H1 (cell line): ENCODE data around the gene DNAJB12. TPM values are rescaled to one million over a fixed set of nuclear protein-coding genes. Genes with fewer than 3 reads are reported as not detected.
A peak's percentile ranks its signal among the peaks of the same experiment; 100 is the strongest.

Source experiments
- CTCF ChIA-PET: fragments of 300-600 bp; sonication (Branson Sonifier 250); formaldehyde crosslinking; loops from one replicate; lab custom pipeline; 2021; ENCODE audit not compliant: partially characterized antibody; lab: Charles Lee
- POLR2A ChIA-PET: fragments of 300-600 bp; sonication (Branson Sonifier 250); formaldehyde crosslinking; loops from one replicate; lab custom pipeline; 2021; ENCODE audit warnings: inconsistent platforms; ENCODE audit not compliant: partially characterized antibody; lab: Charles Lee
- DNase-seq, 2 experiments: peaks; one replicate each; pipeline versions ENCODE4 v3.0.0 to v3.0.0-alpha.2; 2010 to 2022; ENCODE audit warnings: low spot score in 2 of 2, low read depth in 1 of 2, mixed read lengths in 1 of 2
- FAIRE-seq: peaks from 2 replicates; lab custom pipeline; 2011; peaks lifted over from hg19 to GRCh38; lab: Jason Lieb, UNC
- H2AFZ ChIP-seq: 2 replicates; pipeline ENCODE4 v1.8.1; 2012; ENCODE audit warnings: low read length, inconsistent platforms
- H2AK5ac ChIP-seq: 2 replicates; pipeline ENCODE4 v1.6.1; 2013; ENCODE audit warnings: low read depth, low read length
- H2BK120ac ChIP-seq: replicated peaks from 2 replicates; pipeline ENCODE3; 2013; ENCODE audit warnings: low read depth, low read length, inconsistent platforms
- H2BK12ac ChIP-seq: 2 replicates; pipeline ENCODE4 v1.6.1; 2013; ENCODE audit warnings: low read depth, low read length
- H2BK15ac ChIP-seq: 2 replicates; pipeline ENCODE4 v1.6.1; 2013; ENCODE audit warnings: low read length
- H2BK20ac ChIP-seq: 2 replicates; pipeline ENCODE4 v1.6.1; 2013; ENCODE audit warnings: low read length
- H2BK5ac ChIP-seq: 2 replicates; pipeline ENCODE4 v1.6.1; 2013; ENCODE audit warnings: low read depth, low read length
- H3K14ac ChIP-seq: 2 replicates; pipeline ENCODE4 v1.6.1; 2013; ENCODE audit warnings: inconsistent platforms; ENCODE audit not compliant: insufficient read length
- H3K18ac ChIP-seq: 2 replicates; pipeline ENCODE4 v1.6.1; 2013; ENCODE audit warnings: low read length; ENCODE audit errors: extremely low read depth
- H3K23ac ChIP-seq: 2 replicates; pipeline ENCODE4 v1.6.1; 2013; ENCODE audit warnings: inconsistent platforms; ENCODE audit not compliant: insufficient read length
- H3K23me2 ChIP-seq: 2 replicates; pipeline ENCODE4 v1.6.1; 2013; ENCODE audit warnings: low read depth, low read length
- H3K27ac ChIP-seq: 2 replicates; pipeline ENCODE4 v1.6.1; 2011; ENCODE audit warnings: low read depth, low read length, inconsistent platforms
- H3K27me3 ChIP-seq, 4 experiments: replicated peaks in 1 of 4; 1 replicate in 1 of 4; 2 replicates in 3 of 4; pipeline versions ENCODE4 v1.6.1 to v1.8.1; 2011 to 2013; ENCODE audit warnings: low read length in 3 of 4, mild to moderate bottlenecking in 3 of 4, inconsistent platforms in 2 of 4, mixed read lengths in 2 of 4, moderate library complexity in 1 of 4; ENCODE audit not compliant: control insufficient read depth in 3 of 4, insufficient read depth in 3 of 4; ENCODE audit errors: extremely low read depth in 1 of 4
- H3K36me3 ChIP-seq, 4 experiments: 2 replicates each; pipeline versions ENCODE4 v1.6.1 to v1.8.1; 2011 to 2013; ENCODE audit warnings: mild to moderate bottlenecking in 4 of 4, low read length in 3 of 4, moderate library complexity in 2 of 4, control low read depth in 1 of 4, inconsistent platforms in 1 of 4; ENCODE audit not compliant: insufficient read depth in 4 of 4, control insufficient read depth in 2 of 4
- H3K4ac ChIP-seq: replicated peaks from 2 replicates; pipeline ENCODE3; 2013; ENCODE audit warnings: low read length, low read depth, mixed read lengths, inconsistent platforms; ENCODE audit not compliant: insufficient read length
- H3K4me1 ChIP-seq, 4 experiments: replicated peaks in 1 of 4; 1 replicate in 1 of 4; 2 replicates in 3 of 4; pipeline versions ENCODE4 v1.6.1 to v1.8.1; 2011 to 2013; ENCODE audit warnings: low read length in 3 of 4, inconsistent platforms in 2 of 4, mixed read lengths in 1 of 4; ENCODE audit not compliant: insufficient read depth in 4 of 4, control insufficient read depth in 3 of 4
- H3K4me2 ChIP-seq, 2 experiments: 2 replicates each; pipeline versions ENCODE4 v1.6.1 to v1.8.1; 2011 to 2013; ENCODE audit warnings: low read depth in 2 of 2, low read length in 2 of 2, control low read depth in 1 of 2, inconsistent platforms in 1 of 2, mild to moderate bottlenecking in 1 of 2; ENCODE audit not compliant: insufficient read depth in 1 of 2
- H3K4me3 ChIP-seq, 4 experiments: fragments of 200-600, 300-600 bp in 1 of 4; sonication (generic), shearing (Covaris generic), sonication (Bioruptor Twin) in 1 of 4; 2 replicates each; pipeline versions ENCODE4 v1.5.1 to v1.8.1; 2011 to 2016; ENCODE audit warnings: low read length in 4 of 4, low read depth in 3 of 4, control low read depth in 2 of 4, inconsistent platforms in 2 of 4, mild to moderate bottlenecking in 2 of 4, mixed read lengths in 1 of 4, moderate library complexity in 1 of 4; ENCODE audit not compliant: insufficient read depth in 2 of 4; ENCODE audit errors: extremely low read depth in 1 of 4
- H3K56ac ChIP-seq: replicated peaks from 2 replicates; pipeline ENCODE3; 2013; ENCODE audit warnings: low read depth, mild to moderate bottlenecking, mixed read lengths, low read length, inconsistent platforms; ENCODE audit not compliant: insufficient read length
- H3K79me1 ChIP-seq: 2 replicates; pipeline ENCODE4 v1.6.1; 2013; ENCODE audit warnings: low read depth, low read length, control low read depth
- H3K79me2 ChIP-seq, 2 experiments: 2 replicates each; pipeline versions ENCODE4 v1.6.1 to v1.8.1; 2012 to 2013; ENCODE audit warnings: low read length in 2 of 2, mild to moderate bottlenecking in 2 of 2, inconsistent platforms in 1 of 2; ENCODE audit not compliant: insufficient read depth in 2 of 2, control insufficient read depth in 1 of 2
- H3K9ac ChIP-seq, 4 experiments: replicated peaks in 1 of 4; 1 replicate in 1 of 4; 2 replicates in 3 of 4; pipeline versions ENCODE4 v1.6.1 to v1.8.1; 2011 to 2013; ENCODE audit warnings: low read depth in 3 of 4, low read length in 3 of 4, control low read depth in 2 of 4, mild to moderate bottlenecking in 2 of 4, moderate library complexity in 2 of 4, inconsistent platforms in 1 of 4; ENCODE audit errors: extremely low read depth in 1 of 4
- H3K9me3 ChIP-seq, 2 experiments: 2 replicates each; pipeline versions ENCODE4 v1.6.1 to v1.8.1; 2012 to 2013; ENCODE audit warnings: mild to moderate bottlenecking in 2 of 2, moderate library complexity in 2 of 2, control low read depth in 1 of 2, inconsistent platforms in 1 of 2, low read depth in 1 of 2, low read length in 1 of 2, mixed read lengths in 1 of 2; ENCODE audit not compliant: insufficient read depth in 2 of 2
- H4K20me1 ChIP-seq, 2 experiments: replicated peaks in 1 of 2; 2 replicates each; pipeline versions ENCODE3 to v1.8.1; 2011 to 2013; ENCODE audit warnings: inconsistent platforms in 2 of 2, low read length in 2 of 2, mild to moderate bottlenecking in 1 of 2; ENCODE audit not compliant: insufficient read depth in 2 of 2, control insufficient read depth in 1 of 2
- H4K5ac ChIP-seq: 2 replicates; pipeline ENCODE4 v1.6.1; 2013; ENCODE audit warnings: low read length, low read depth, mixed read lengths, inconsistent platforms; ENCODE audit not compliant: insufficient read length
- H4K8ac ChIP-seq: 2 replicates; pipeline ENCODE4 v1.8.0; 2013; ENCODE audit warnings: mild to moderate bottlenecking, moderate library complexity, low read length, inconsistent platforms; ENCODE audit not compliant: insufficient read depth; ENCODE audit errors: extremely low read depth
- H4K91ac ChIP-seq: replicated peaks from 2 replicates; pipeline ENCODE3; 2013; ENCODE audit warnings: low read length, mixed read lengths, inconsistent platforms; ENCODE audit not compliant: insufficient read length
- CEBPB ChIP-seq: IDR thresholded peaks from 2 replicates; pipeline ENCODE4 v1.6.1; 2012; ENCODE audit warnings: low read depth, low read length
- KDM4A ChIP-seq: IDR thresholded peaks from one replicate; pipeline ENCODE4 v1.7.1; 2012; ENCODE audit warnings: low read depth, mild to moderate bottlenecking, moderate library complexity, low read length, inconsistent platforms; ENCODE audit not compliant: severe bottlenecking
- POU5F1 ChIP-seq: IDR thresholded peaks from 2 replicates; pipeline ENCODE4 v1.6.1; 2011; ENCODE audit warnings: low read depth, mild to moderate bottlenecking, low read length, moderate library complexity
- RFX5 ChIP-seq: IDR thresholded peaks from 2 replicates; pipeline ENCODE4 v1.6.1; 2011; ENCODE audit warnings: low read depth, low read length, improper control_type of control experiment, borderline replicate concordance
- WGBS, 2 experiments: shearing (Covaris generic) in 1 of 2; methylation state at CpG; one replicate each; pipeline versions ENCODE4 v1.1.6 to v1.1.7; 2013 to 2015; ENCODE audit warnings: low lambda C conversion rate in 2 of 2, mixed read lengths in 2 of 2, inconsistent platforms in 1 of 2, low coverage in 1 of 2, missing lambda C conversion rate in 1 of 2; ENCODE audit not compliant: insufficient replicate concordance in 2 of 2, insufficient coverage in 1 of 2, insufficient read length in 1 of 2; ENCODE audit errors: extremely low coverage in 1 of 2, missing lambda C conversion rate in 1 of 2; 5-methylcytosine and 5-hydroxymethylcytosine counted together
- polyA plus RNA-seq, 7 experiments: library from polyadenylated mRNA; depleted of rRNA in 3 of 7; stranded (reverse) in 5 of 7; unstranded in 2 of 7; fragments of >200 nt in 5 of 7; fragments of 200-250 nt in 2 of 7; gene quantifications; 1 replicate in 5 of 7; 2 replicates in 1 of 7; 4 replicates in 1 of 7; pipeline versions ENCODE4 v1.2.1 to v1.2.3, GENCODE V29; 2011 to 2013; ENCODE audit warnings: missing spikeins in 2 of 7, mixed read lengths in 2 of 7
- total RNA-seq: library from RNA; stranded (reverse); fragmentation: NEBNext Ultra II Directional; extraction: Animal tissue kit (Norgen Biotek cat#: 25700); gene quantifications from 2 replicates; pipeline ENCODE4 v1.2.1, GENCODE V29; 2021

Gene DNAJB12
- total and polyA plus RNA-seq, 2 of the 8 experiments (the other 6 are each of a cell fraction or from before 2014, with no cell fraction given) = 10.8 to 20.5 TPM

DNA sequence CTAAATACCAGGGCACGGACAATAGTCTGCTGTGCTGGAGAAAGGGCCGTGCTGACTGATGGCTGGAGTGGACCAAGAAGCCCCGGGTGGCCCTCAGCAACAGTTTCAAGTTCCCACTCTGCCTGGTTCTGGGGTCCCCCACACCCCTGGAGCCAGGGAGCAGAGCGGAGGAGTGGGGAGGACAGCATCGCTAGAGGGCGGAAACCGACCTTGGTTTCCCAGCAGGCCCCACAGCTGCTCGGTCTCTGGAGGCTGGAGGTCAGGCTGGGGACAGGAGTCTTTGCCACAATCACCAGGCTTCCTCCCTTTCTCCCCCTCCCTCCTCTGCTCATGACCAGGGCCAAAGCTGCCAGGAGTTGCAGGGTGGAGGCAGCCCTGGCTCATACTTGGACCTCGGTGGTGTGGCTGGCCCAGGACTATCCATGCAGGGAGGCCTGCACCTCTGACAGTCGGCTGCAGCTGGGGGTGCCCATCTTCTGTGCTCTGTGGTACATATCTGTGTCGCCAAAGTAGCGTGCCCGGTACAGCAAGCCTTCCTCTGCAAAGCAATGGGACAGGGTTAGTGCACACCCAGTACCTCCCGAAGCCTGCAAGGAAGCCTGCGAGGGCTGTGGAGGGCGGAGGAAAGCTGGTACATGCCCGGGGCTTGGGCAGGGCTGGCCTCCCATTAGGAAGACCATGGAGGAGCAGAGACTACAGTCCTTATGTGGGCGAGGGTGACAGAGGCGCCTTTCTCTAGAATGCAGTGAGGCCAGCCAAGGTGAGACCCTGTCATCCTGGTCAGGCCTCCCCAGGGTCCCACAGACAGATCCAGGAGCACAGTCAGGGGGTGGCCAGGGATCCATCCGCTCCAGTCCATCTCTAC is 19.1 kb downstream of the DNAJB12 start:
- Histone ChIP-seq H2BK20ac (0 out of 2 replicates have a peak overlapping the region, but pooled peaks have one; percentile 48), H2BK12ac (no peak overlapping the region), H3K23ac (no peak overlapping the region), H3K14ac (no peak overlapping the region), H3K9me3 (no peaks in the 10 kb centered on the region), H3K4me3 (no peak overlapping the region), H3K23me2 (no peaks in the 10 kb centered on the region), H3K79me2 (no peaks in the 10 kb centered on the region), H3K4ac (no peak overlapping the region), H3K79me1 (no peaks in the 10 kb centered on the region), H2AFZ (no peak overlapping the region), H2BK5ac (peak overlapping the region; percentile 44; the same call in 1 of the 2 replicates), H2BK15ac (no peak overlapping the region), H4K5ac (peak overlapping the region; percentile 38), H2BK120ac (peak overlapping the region; percentile 51), H3K18ac (no peak overlapping the region), H3K4me2 (no peak overlapping the region), H2AK5ac (no peak overlapping the region), H3K27ac (0 out of 2 replicates have a peak overlapping the region, but pooled peaks have one; percentile 49), H3K27me3 (no peaks in the 10 kb centered on the region), H3K4me1 (peaks cover 0 to 34% (median 20%) of the 10 kb centered on the region in 4 experiments; a peak in 6 of 7 replicates), H4K91ac (peak overlapping the region; percentile 67), H3K36me3 (peaks cover 6 to 11% (median 7%) of the 10 kb centered on the region in 4 experiments; a peak in 5 of 8 replicates), H3K56ac (peak overlapping the region; percentile 2), H3K9ac (no peak overlapping the region), H4K8ac (peak overlapping the region; percentile 60; the same call in 1 of the 2 replicates), H4K20me1 (no peaks in the 10 kb centered on the region)
- no peak for TF ChIP-seq RFX5
- no peak for TF ChIP-seq POU5F1
- no peak for TF ChIP-seq CEBPB
- no peak for TF ChIP-seq KDM4A
- ChIA-PET POLR2A (interaction anchor here (1.5 to 39.2 kb wide), 2 partner anchors 18 to 59 kb away, joined by 7 to 895 read pairs; partner anchors contain the start of genes DDIT4 and DNAJB12), CTCF (interaction anchor here (0.6 to 10.8 kb wide), 21 partner anchors 8 to 721 kb away, joined by 3 to 91 read pairs (median 4); partner anchors contain the start of gene DDIT4)
- 94% methylated on average over 20 of the region's 20 CpGs; no CpG with 5 or more reads in 1 of the 2 experiments for WGBS, 2 experiments
- DNase-seq (no peak), FAIRE-seq (no peak)
